Measurements from ENCODE around the gene S100PBP. TPM values are rescaled to one million over a fixed set of nuclear protein-coding genes. Genes with fewer than 3 reads are reported as not detected.
A peak's percentile ranks its signal among the peaks of the same experiment; 100 is the strongest.

Gene S100PBP
- total and polyA plus RNA-seq, 2 of the 13 experiments (the other 11 are each of a cell fraction or from before 2014, with no cell fraction given) = 20.4 to 26.1 TPM

- TF ChIP-seq ZNF547 (CRISPR knock-in tag; IDR thresholded peaks at IDR 0.05) (peak; percentile 67), GMEB1 (CRISPR knock-in tag; IDR thresholded peaks at IDR 0.05; ENCODE audit: borderline replicate concordance) (peak; percentile 86), MXD1 (CRISPR knock-in tag; IDR thresholded peaks at IDR 0.05) (peak; percentile 96), ZNF160 (CRISPR knock-in tag; IDR thresholded peaks at IDR 0.05) (peak; percentile 89), YY1 (IDR thresholded peaks at IDR 0.05; ENCODE audit: insufficient read depth, insufficient replicate concordance, low read depth, low read length) (peak; percentile 90), ONECUT2 (CRISPR knock-in tag; IDR thresholded peaks at IDR 0.05) (no peak), U2AF1 (optimal IDR thresholded peaks at IDR 0.05; ENCODE audit: low read depth, low read length) (no peak), PAWR (CRISPR knock-in tag; IDR thresholded peaks at IDR 0.05; ENCODE audit: borderline replicate concordance) (0 out of 2 replicates have a peak, but pooled peaks have one; percentile 58), IKZF1 (IDR thresholded peaks at IDR 0.05) (no peak), ZNF792 (CRISPR knock-in tag; IDR thresholded peaks at IDR 0.05) (peak; percentile 73), CEBPB (IDR thresholded peaks at IDR 0.05; ENCODE audit: borderline replicate concordance, low read depth, low read length) (peak; percentile 97), ZNF124 (CRISPR knock-in tag; IDR thresholded peaks at IDR 0.05) (peak; percentile 96), HMGA1 (CRISPR knock-in tag; conservative IDR thresholded peaks at IDR 0.05) (no peak), MXD4 (CRISPR knock-in tag; IDR thresholded peaks at IDR 0.05) (peak; percentile 97), IKZF5 (CRISPR knock-in tag; IDR thresholded peaks at IDR 0.05) (peak; percentile 96), ZXDC (CRISPR knock-in tag; IDR thresholded peaks at IDR 0.05) (no peak; the same call in 1 of the 2 replicates), ZSCAN29 (CRISPR knock-in tag; conservative IDR thresholded peaks at IDR 0.05) (peak; percentile 69; the same call in 1 of the 2 replicates), ZNF143 (CRISPR knock-in tag; IDR thresholded peaks at IDR 0.05) (0 out of 2 replicates have a peak, but pooled peaks have one; percentile 61)
- TF ChIP-seq, protein P1, sequence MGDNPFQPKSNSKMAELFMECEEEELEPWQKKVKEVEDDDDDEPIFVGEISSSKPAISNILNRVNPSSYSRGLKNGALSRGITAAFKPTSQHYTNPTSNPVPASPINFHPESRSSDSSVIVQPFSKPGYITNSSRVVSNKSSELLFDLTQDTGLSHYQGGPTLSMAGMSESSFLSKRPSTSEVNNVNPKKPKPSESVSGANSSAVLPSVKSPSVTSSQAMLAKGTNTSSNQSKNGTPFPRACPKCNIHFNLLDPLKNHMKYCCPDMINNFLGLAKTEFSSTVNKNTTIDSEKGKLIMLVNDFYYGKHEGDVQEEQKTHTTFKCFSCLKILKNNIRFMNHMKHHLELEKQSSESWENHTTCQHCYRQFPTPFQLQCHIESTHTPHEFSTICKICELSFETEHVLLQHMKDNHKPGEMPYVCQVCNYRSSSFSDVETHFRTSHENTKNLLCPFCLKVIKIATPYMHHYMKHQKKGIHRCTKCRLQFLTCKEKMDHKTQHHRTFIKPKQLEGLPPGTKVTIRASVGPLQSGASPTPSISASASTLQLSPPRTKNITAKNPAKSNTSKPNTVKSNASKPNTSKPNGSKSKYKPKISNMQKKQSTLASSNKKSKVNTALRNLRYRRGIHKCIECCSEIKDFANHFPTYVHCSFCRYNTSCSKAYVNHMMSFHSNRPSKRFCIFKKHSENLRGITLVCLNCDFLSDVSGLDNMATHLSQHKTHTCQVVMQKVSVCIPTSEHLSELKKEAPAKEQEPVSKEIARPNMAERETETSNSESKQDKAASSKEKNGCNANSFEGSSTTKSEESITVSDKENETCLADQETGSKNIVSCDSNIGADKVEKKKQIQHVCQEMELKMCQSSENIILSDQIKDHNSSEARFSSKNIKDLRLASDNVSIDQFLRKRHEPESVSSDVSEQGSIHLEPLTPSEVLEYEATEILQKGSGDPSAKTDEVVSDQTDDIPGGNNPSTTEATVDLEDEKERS (CRISPR knock-in tag; IDR thresholded peaks at IDR 0.05) = peak; percentile 66; the same call in 1 of the 2 replicates
- TF ChIP-seq, protein P2, sequence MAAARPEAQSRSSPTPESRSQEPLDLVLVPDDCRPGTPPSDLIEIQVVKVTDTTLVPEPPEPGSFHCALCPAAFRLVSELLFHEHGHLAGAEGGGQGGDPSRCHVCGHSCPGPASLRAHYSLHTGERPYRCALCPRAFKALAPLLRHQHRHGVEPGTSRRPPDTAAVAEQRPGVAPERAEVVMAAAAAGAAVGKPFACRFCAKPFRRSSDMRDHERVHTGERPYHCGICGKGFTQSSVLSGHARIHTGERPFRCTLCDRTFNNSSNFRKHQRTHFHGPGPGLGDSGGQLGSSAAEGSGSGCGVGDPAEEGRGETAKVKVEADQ (CRISPR knock-in tag; IDR thresholded peaks at IDR 0.05; ENCODE audit: borderline replicate concordance) = peak; percentile 58
Observed at GRCh38 chr1:32817159-32817814, at the start of gene S100PBP, which contains the start of gene YARS1 (continued).
